Activated T-cell treated with anti-CD3 and anti-CD28 coated beads, Interleukin-2, amount 50 U/mL, for 48 hours (primary cell): ENCODE results near the gene ARRDC2.
"Not testable (repeated sequence)": the region's sequence is repeated elsewhere in the genome, so short reads cannot be mapped to it uniquely, and the experiment has no call there.

Source experiments
- DNase-seq, 2 experiments: peaks; one replicate each; pipeline ENCODE4 v3.0.0-alpha.2; 2020

Gene ARRDC2

DNA sequence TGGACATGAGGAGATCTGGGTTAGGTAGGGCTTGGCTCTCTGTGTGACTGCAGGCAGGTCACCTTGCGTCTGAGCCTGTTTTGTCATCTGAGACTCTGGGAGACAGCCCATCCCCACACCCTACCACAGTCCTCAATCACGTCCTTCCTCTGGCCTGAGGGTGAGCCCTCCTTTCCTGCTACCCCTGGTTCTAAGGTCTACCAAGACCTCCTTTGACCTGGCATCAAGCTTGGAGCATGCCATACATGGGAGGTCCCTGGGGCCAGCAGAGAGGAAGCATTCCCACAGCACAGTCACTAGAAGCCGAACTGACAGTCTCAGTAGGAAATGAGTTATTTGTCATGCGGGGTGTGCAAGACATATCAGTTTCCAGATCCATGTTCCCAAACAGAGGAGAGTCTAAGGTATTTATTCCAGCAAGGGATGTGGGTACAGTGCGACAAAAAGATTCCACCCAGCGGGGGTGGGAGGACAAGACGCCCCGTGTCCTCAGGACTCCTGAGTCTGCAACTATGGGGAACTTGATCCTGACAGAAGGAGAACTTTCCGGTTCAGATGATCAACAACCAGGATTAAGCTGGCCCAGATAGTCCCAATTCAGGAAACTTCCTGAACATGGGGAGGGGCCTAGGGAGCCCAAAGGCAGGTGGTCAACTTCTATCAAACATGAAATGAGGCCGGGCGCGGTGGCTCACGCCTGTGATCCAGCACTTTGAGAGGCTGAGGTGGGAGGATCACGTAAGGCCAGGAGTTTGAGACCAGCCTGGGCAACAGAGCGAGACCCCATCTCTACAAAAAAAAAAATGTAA is 9.5 kb downstream of the ARRDC2 start:
- DNase-seq = no peak

DNA sequence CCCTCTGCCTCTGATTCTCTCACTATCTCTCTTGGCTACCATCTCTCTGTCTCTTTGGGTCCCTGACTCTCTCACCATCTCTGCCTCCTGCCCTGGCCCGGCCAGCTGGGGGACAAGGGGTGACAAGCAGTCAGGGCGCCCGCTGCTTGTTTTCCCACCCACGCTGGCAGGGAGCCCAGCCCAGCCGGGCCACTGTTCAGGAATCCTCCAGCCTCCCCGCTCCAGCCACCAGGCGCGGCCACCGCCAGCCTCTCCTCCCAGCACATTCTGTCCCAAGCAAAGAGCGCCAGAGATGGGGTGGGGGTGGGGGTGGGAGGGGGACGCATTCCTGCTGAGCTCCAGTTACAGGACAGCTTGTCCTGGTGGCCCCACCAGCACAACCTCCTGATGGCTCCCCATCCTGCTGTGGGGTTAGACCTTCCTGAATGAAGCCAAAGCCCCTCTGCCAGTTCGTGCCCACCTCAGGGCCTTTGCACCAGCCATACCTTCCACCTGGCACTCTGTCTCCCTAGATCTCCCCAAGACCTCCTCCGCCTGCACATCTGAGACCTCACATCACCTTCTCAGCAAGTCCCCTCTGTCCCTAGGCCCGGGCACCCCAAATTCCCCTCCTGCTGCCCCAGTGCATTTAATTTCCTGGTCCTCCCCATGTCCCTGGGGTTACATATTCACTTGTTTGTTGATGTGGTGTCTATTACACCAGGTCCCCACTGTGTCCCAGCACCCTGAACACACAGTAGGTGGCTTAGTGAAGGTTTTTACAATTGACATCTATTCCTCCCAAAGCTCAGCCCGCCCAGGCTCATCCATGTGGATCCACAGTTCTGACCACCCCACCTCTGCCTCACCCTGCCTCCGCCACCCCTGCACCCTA is 12.5 kb downstream of the ARRDC2 start:
- no peak for DNase-seq

DNA sequence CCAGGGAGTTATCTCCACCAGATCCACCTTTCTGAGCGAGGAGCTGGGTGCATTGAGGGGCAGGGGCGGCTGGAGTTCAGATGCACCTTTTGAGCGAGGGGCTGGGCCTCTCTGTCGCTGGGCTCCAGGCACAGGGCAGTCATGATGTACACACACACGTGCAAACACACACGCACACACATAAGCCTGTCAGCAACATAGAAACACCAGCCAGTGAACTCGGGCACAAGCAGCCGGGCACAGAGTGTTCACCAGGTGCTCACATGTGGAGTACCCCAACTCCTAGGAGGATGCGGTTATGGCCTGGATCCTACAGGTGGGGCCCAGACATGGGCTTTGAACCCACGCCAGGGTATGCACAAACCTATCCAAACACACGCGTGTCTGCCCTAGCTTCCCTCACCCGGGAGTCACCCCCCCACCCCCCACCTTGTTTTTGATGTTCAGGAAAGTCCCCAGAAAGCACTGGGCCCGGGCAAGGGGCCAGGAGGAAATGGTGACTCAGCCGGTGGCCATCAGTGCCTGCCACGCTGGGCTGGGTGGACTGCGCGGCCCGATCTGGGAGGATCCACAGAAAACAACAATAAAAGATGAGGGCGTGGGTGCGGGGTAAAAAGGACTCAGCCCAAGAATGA is 13.3 kb downstream of the ARRDC2 start:
- peak; percentile 64 to 72 for DNase-seq

DNA sequence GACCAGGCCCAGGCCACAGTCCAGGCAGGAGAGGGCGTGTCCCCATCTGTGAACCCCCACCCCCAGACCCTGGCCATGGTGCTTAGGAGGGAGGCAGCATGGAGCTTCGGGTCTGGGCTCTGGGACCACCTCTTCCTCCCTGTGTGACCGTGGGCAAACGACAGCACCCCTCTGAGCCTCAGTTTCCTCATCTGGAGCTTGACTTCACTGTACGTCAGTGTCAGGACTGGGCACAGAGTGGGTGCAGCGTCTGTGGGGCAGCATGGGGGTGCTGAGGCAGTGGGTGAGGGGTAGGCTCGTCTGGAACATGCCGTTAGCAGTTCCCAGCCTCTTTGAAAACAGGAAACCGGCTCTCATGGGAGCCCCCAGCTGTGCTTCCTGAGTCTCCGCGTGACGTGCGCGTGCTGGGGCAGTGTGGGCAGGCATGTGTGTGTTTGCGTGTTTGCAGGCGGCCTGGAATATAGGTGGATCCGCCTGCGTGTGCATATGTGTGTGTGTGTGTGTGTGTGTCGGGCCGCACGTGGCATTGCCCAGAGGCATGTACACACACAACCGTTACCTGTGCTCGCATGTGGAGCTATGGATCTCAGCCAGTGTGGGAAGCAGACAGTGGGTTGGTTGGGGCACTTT is 15.8 kb downstream of the ARRDC2 start:
- peak; percentile 63 to 67 for DNase-seq

DNA sequence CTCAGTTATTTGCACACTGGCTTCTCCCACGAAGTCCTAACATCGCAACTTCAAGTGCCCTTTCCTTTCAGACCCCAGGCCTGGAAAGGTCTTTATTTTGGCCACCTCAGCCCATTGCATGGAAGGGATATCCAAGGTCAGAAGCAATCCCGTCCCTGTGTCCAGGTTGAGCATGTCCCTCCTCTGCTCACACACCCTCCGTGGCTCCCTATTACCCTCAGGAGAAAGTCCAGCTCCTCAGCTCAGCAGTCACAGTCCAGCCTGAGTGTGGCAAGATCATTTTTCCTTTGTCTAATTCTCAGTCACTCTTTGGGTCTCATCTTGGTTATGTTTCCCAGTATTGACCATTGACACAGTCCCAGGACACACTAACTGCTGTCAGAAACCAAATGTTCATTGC is 19.2 kb downstream of the ARRDC2 start:
- no peak for DNase-seq

DNA sequence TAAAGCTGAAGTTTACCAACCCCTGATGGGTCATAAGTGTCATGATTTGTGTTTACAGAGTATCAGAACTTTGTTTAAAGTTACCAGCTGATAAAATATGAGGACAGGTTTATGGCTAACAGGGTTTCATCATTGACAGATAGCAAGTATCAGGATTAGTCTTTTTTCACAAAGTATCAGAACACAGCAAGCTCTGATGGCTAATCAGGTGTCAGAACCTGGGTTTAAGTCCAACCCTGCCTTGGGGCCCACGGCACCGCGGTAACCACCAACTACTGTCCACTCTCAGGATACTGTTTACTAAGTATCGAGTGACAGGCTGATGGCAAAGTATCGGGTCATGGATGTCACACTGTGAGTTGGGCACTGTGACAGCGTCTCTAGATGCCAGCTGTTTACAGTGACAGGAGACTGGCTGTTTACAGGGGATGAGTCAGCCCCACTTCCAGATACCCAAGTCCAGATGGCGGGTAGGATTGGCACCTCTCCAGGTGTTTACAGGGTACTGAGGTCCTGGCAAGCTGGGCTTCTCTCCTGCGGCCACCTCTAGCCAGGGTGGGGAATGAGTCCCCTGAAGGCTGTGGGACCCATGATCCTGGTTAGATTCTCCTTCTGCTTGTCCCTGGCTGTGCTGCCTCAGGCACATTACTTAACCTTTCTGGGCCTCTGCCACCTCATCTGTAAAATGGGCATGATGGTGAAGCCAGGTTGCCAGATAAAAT is 21.8 kb downstream of the ARRDC2 start:
- no peak for DNase-seq

DNA sequence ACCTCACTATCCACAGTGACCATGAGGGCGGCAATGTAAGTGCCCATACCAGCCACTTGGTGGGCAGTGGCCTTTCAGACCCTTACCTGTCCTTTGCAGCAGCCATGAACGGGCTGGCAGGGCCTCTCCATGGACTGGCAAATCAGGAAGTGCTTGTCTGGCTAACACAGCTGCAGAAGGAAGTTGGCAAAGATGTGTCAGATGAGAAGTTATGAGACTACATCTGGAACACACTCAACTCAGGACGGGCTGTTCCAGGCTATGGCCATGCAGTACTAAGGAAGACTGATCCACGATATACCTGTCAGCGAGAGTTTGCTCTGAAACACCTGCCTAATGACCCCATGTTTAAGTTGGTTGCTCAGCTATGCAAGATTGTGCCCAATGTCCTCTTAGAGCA is 23.4 kb downstream of the ARRDC2 start:
- not testable (repeated sequence) for DNase-seq

DNA sequence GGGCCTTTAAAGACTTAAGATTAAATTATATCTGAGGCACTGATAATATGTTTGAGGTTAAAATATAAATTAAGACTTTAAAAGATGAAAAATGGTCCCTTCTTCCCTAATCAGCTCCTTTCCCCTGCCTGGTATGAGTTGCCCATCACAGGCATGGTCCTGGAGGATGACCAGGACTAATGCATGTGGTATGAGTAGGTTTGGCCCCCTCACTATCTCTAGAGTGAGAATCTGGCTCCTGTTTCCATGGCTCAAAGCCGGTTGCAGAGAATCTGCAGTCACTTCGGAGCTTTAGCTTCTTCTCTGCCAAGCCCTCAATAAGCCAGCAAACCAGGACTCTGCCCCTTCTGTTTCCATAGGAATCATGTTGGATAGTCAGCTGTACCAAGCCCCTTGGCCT is 24.1 kb downstream of the ARRDC2 start:
- DNase-seq = not testable (repeated sequence)

DNA sequence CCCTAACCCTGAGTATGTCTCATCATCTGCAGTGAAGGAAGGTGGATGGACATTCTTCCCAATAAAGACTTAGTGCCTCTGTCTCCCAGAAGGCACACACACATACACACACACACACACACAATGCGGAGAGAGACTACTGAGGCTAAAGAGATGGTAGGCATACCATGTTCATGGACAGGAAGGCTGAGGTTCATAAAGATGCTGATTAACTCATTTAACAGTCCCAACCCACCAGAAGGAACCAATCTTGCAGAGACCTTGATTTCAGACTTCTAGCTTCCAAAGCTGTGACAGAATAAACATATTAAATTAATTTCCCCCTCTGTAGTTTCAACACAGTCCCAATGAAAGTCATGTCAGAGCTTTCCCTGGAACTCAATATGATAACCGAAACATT is 33.1 kb downstream of the ARRDC2 start:
- DNase-seq = no peak

DNA sequence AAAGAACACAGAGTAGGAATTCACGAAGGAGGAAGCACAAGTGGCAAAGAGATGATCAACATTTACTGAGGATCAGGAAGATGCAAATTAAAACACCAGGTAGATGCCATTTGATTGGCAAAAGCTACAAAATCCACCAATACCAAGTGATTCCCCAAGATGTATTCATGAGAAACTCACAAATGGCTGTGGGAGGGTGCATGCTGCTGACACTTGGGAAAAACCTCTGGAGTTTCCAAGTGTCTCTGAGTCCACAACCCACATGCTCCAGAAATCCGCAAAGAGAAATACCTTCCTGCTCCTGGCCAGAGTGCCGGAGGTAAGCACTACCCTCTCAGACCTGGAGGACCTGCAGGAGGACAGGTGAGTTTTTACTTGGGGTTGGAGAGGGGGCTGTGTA is 35.7 kb downstream of the ARRDC2 start:
- no peak for DNase-seq

DNA sequence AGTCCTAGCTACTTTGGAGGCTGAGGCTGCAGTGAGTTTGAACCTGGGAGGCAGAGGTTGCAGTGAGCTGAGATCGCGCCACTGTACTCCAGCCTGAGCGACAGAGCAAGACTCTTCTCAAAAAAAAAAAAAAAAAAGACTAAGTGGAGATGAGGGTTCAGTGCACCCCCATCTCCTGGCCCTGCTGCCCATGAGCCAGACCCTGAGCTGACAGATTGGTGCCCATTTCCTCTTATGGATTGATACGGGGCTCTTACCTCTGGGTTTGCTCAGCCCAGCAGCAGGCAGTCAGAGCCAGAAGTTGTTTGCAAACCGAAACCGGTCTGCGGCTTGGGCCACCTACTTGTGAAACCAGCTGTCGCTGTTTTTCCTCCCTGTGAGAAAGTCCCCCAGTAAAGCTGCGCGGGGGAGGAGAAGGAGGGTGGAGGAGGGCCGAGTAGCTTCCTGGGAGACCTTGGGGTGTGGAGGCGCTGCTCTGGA is 36.9 kb downstream of the ARRDC2 start:
- peak; percentile 91 to 92 for DNase-seq

DNA sequence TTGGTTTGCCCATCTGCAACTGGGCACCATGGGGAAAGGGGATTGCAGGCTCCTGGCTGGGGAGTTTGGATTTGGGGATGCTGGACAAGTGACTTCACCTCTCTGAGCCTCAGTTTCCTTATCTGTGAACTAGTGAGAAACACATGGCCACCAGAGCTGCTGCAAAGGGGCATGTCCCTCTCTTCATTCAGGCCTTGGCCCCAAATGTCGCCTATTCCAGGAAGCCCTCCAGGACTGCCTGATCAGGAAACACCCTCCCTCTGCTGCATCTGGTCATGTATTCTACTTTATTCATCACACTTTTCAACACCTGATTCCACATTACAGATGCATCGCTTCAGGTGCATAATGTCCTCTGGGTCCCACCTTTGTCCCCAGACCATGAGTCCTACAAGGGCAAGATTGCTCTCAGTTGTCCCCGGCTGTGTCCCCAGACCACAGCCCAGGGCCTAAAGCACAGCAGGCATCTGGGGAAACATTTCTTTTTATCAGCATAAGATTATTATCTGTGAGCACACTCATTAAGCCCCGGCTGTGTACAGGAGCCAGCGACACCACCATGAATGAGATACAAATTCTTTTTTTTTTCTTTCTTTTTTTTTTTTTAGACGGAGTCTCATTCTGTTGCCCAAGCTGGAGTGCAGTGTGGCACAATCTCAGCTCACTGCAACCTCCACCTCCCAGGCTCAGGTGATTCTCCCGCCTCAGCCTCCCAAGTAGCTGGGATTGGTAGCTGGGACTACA is 37.5 kb downstream of the ARRDC2 start:
- no peak for DNase-seq

DNA sequence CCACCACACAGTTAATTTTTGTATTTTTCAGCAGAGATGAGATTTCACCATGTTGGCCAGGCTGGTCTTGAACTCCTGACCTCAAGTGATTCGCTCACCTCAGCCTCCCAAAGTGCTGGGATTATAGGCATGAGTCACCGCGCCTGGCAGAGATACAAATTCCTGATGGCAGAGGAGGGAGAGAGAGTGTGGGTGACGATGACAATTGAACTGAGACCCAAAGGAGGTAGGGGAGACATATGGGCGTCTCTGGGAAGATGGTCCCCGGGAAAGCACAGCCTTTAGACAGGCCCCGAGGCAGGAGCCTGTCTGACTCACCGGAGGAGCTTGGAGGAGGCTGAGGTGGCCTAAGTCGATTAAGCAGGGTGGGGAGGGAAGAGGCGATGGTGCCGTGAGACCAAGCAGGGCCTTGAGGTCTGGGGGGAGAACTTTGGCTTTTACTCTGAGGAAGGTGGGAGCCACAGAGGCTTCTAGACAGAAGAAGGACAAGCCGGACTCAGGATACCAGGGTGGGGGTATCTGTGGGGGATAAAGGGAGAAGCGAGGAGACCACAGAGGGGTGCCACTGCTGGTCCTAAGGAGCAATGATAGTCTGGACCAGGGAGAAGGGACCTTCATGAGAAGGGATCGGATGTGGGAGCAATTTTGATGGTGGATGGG is 38.2 kb downstream of the ARRDC2 start:
- peak; percentile 49 to 54 for DNase-seq

DNA sequence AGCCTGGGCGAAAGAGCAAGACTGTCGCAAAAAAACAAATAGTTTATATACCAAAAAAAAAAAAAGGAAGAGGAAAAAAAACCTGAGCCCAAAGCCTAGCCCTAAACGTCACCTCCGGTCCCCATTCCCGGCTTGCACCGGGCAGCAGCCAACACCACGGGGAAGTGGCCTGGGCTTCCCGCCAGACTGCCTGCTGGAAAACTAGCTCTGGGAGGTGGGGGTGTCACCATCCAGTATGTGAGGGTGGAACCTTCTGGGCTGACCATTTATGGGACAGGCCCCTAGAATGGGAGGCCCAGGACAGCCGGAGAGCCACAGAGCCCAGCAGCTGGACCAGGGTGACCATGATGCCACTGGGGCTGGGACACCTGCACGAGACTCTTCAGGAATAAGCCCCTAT is 41.4 kb downstream of the ARRDC2 start:
- DNase-seq = no peak

DNA sequence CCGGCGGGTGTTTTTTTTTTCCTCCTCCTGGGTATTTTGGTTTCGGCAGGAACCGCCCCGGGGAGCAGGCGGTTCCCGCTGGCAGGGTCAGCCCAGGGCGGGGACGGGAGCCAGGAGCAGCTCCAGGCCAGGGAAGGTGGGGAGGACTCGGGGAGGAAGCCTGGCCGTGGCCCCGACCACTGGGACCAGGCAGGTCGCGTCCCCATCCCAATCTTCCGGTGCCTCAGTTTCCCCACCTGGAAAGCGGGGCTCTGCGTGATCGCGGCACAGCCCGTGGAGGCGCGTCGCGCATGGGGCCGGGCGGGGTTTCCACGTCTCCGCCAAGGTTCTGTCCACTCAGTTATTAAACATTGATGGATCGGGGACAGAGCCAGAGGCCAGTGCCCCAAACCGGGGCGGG is 43.9 kb downstream of the ARRDC2 start:
- DNase-seq = no peak

DNA sequence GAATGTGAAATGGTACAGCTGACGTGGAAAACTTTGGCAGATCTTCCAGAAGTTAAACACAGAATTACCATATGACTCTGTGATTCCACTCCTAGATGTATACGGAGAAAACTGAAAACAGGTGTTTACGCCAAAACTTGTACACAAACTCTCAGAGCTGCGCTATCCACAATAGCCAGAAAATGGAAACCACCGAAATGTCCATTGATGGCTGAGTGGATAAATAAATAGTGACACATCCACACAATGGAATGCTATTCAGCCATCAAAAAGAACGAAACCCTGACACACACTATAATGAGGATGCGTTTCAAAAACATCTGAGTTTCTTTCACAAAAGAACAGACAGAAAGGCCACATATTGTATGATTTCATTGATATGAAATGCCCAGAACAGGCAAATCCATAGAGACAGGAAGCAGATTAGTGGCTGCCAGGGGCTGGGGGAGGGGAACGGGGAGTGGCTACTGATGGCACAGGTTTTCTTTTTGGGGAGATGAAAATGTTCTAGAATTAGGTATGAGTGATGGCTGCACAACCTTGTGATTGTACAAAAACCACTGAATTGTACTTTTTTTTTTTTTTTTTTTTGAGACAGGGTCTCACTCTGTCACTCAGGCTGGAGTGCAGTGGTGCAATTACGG is 45.7 kb downstream of the ARRDC2 start:
- no peak for DNase-seq

DNA sequence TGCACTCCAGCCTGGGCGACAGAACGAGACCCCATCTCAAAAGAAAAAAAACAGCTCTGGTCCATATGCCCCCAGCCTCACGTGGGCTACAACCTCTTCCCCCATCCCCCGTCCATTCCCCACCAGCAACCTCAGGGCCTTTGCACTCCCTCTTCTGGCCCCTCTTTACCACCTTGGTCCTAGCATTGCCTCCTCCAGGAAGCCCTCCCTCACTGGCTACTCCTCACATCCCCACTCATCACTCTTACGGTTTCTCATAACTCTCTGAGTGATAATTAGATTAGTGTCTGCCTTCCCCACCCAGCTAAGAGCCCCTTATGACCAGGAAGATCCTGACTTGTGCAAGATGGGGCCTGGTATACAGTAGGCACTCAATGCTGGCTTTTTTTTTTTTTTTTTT is 48.0 kb downstream of the ARRDC2 start:
- no peak for DNase-seq

DNA sequence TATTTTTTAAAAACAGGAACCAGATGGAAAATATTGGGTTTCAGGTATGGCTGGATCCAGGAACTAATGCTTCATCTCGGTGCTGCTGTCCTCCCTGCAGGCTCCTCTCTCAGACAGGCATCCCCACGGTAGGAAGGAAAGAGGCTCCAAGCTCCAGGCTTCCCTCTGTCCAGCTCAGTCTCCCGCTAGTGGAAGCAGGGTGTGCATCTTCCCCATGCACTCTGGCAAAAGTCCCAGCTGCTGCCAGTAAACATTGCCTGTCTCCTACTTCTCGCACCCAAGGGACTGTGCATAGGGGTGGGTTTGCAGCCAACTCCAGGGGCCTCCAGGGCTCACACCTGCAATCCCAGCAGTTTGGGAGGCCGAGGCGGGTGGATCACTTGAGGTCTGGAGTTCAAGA is 49.6 kb downstream of the ARRDC2 start:
- no peak for DNase-seq

DNA sequence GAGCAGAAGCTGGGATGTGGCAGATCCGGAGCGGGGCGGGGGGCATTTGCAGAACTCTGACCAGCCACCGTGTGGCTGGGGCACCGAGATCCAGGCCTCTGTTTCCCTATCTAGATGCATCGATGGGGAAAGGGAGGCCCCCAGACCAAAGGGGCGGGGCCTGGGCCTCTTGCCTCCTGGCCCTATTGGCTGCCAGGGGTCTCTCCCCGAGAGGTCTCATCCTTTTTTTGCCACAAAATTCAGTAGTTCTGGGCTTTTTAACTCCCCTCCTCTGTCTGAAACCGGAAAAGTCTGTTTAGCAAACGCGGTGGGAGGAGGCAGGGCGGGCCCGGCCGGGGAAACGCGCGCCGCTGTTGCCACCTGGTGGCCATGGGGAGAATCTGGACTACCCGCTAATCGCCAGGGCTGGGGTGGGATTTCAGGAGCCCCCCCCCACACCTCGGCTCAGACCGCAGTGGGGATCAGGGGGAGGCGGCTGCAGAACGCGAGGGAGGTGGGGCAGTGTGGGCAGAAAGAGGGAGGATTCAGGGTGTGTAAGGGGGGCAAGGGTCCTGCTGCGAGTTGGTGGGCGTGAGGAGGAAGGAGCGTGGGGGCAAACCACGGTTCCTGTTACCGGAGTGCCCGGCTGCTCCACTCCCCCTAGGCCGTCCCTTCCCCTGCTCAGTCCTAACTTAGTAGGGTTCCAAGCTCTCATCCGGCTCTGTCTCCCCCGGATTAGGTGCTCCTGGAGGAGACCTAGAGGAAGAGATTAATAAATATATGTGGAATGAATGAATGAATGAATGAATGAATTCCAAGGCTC is 50.4 kb downstream of the ARRDC2 start:
- peak; percentile 89 for DNase-seq

DNA sequence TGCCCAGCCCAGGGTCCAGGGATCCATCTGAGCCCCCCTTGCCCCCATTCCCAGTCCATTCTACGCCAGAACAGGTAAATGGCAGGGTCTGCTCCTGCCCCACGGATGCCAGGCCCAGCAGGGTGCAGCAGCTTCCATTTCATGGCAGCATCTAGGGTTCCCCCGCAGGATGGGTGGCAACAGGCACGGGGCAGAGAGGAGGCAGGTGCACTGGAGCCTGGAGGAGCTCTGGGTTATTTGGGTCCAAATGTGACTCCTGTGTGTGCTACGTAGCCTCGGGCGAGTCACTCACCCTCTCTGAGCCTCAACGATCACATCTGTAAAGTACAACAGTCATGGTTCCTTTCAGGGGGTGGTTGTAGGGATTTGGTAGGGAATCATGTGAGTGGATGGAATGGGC is 51.3 kb downstream of the ARRDC2 start:
- no peak for DNase-seq
